ENCODE data around the gene HAAO. TPM values are rescaled to one million over a fixed set of nuclear protein-coding genes. Genes with fewer than 3 reads are reported as not detected.
"Not testable (repeated sequence)": the region's sequence is repeated elsewhere in the genome, so short reads cannot be mapped to it uniquely, and the experiment has no call there.

The HAAO gene
- total RNA-seq, 2 donors from 2014 or later, result 25.3 to 33.7 TPM

DNA sequence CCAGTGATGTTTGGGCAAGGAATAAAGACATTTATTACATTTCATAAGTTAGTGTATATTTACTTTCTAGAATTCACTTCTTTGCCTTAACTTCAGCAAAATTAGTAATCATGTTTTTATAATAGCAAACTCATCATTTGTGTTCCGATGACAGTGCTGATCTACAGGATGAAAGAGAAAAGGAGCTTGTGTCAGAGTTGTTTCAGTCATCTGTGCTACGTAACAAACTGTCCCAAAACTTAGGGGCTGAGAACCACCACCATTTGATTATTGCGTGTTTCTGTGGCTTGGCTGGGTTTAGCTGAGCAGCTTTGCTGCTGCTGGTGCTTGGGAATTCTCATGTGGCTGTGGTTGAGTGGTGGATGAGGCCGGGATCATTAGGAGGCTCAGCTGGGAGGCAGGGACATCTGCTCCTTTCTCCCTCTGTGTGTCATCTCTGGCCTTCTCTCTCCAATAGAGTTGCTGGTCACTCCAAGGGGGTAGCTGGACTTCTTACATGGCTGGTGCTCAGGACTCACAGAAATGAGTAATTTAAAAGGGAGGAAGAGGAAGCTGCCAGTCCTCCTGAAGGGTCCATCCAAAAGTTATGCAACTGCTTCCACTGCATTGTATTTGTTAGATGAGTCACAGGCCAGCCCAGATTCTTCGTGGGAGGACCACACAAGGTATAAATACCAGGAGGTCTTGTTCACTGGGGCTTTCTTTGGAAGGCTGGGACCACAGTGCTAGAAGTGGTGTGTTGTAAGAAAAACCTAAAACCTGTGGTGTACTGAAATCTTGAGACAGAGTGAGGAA lies 43.4 kb upstream of the HAAO start:
- peak; percentile 66 for ATAC-seq (ENCODE audit: insufficient number of reproducible peaks, low FRiP score, low read depth)
- H3K27me3 ChIP-seq (replicated peaks; ENCODE audit: insufficient read depth), result no peaks in the 10 kb centered on the region
- no peaks in the 10 kb centered on the region for H3K36me3 ChIP-seq
- DNase-seq (ENCODE audit: low spot score), result peak; percentile 37
- peak overlapping the region; percentile 30 to 65 for H3K27ac ChIP-seq
- TF ChIP-seq, protein P1, sequence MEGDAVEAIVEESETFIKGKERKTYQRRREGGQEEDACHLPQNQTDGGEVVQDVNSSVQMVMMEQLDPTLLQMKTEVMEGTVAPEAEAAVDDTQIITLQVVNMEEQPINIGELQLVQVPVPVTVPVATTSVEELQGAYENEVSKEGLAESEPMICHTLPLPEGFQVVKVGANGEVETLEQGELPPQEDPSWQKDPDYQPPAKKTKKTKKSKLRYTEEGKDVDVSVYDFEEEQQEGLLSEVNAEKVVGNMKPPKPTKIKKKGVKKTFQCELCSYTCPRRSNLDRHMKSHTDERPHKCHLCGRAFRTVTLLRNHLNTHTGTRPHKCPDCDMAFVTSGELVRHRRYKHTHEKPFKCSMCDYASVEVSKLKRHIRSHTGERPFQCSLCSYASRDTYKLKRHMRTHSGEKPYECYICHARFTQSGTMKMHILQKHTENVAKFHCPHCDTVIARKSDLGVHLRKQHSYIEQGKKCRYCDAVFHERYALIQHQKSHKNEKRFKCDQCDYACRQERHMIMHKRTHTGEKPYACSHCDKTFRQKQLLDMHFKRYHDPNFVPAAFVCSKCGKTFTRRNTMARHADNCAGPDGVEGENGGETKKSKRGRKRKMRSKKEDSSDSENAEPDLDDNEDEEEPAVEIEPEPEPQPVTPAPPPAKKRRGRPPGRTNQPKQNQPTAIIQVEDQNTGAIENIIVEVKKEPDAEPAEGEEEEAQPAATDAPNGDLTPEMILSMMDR (IDR thresholded peaks at IDR 0.05), result no peak
- peaks cover 20 to 25% of the 10 kb centered on the region in 2 donors for H3K4me1 ChIP-seq (ENCODE audit: control insufficient read depth in 1 of 2, low read depth in 2 of 2)
- no peaks in the 10 kb centered on the region for H3K9me3 ChIP-seq
- H3K4me3 ChIP-seq, result no peak overlapping the region

GRCh38 chr2:42834161-42834560 lies 41.8 kb upstream of the HAAO start:
- no peaks in the 10 kb centered on the region for H3K9me3 ChIP-seq

DNA sequence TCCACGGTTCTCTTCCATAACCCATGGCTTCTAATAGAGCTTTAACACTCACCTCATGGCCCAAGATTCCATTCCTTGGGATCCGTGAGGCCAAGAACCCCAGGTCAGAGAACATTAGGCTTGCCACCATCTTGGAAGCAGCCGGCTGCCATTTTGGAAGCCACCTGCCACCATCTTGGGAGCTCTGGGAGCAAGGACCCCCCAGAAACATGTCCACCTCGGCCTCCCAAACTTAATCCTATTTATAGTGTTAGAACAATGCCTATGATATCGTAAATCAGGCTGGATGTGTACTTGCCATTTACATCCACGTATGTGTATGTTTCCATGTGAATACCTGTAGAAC lies 39.9 kb upstream of the HAAO start:
- Histone ChIP-seq H3K9me3 (no peaks in the 10 kb centered on the region), H3K36me3 (no peaks in the 10 kb centered on the region), H3K27ac (no peak overlapping the region), H3K4me1 (ENCODE audit: control insufficient read depth in 1 of 2, low read depth in 2 of 2) (peaks cover 16 to 42% of the 10 kb centered on the region in 2 donors), H3K4me3 (no peak overlapping the region), H3K27me3 (replicated peaks; ENCODE audit: insufficient read depth) (no peaks in the 10 kb centered on the region)
- TF ChIP-seq, protein P1 (IDR thresholded peaks at IDR 0.05), result no peak
- DNase-seq (ENCODE audit: low spot score) (no peak), ATAC-seq (ENCODE audit: insufficient number of reproducible peaks, low FRiP score, low read depth) (no peak)

More at GRCh38 chr2:42834161-42834560, 41.8 kb upstream of the HAAO start:
- Histone ChIP-seq H3K4me3 (no peak overlapping the region), H3K36me3 (no peaks in the 10 kb centered on the region), H3K27ac (no peak overlapping the region), H3K27me3 (replicated peaks; ENCODE audit: insufficient read depth) (no peaks in the 10 kb centered on the region), H3K4me1 (ENCODE audit: control insufficient read depth in 1 of 2, low read depth in 2 of 2) (peaks cover 14 to 24% of the 10 kb centered on the region in 2 donors)
- ATAC-seq (ENCODE audit: insufficient number of reproducible peaks, low FRiP score, low read depth) (no peak), DNase-seq (ENCODE audit: low spot score) (no peak)
- TF ChIP-seq, protein P1 (IDR thresholded peaks at IDR 0.05), result no peak

GRCh38 chr2:42831575-42832288 lies 39.3 kb upstream of the HAAO start:
- peaks cover 14 to 42% of the 10 kb centered on the region in 2 donors for H3K4me1 ChIP-seq (ENCODE audit: control insufficient read depth in 1 of 2, low read depth in 2 of 2)
- not testable (repeated sequence) for H3K27me3 ChIP-seq (replicated peaks; ENCODE audit: insufficient read depth); DNase-seq (ENCODE audit: low spot score); H3K27ac ChIP-seq; H3K4me3 ChIP-seq; H3K36me3 ChIP-seq; ATAC-seq (ENCODE audit: insufficient number of reproducible peaks, low FRiP score, low read depth); H3K9me3 ChIP-seq

DNA sequence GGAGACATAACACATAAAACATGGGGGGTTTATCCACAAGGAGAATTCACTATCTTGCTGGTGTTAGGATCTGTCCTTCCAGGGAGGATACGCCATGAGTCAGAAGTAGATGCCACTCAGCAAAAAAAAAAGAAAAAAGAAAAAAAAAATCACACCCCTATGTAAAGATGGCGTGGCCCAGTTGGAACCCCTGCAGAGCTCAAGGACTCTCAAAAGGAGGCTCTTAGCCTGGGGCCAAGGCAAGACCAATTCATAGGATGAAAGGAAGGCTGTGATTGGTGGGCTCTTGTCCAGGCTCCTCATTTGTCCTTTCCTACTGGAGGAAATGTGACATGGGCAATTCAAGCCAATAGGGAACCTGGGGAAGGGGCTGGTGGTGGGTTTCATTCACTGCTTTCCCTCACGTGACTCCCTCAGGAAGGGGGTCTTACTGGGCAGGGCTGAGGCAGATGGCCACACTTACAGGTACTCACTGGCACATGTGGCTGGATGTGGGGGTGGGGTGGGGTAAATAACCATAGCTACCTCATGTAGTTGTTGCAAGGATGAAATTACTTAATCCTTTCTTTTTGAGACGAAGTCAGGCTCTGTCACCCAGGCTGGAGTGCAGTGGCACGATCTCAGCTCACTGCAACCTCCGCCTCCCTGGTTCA lies 38.7 kb upstream of the HAAO start:
- no peak overlapping the region for H3K27ac ChIP-seq
- no peak for DNase-seq (ENCODE audit: low spot score)
- H3K4me3 ChIP-seq, result no peak overlapping the region
- no peaks in the 10 kb centered on the region for H3K27me3 ChIP-seq (replicated peaks; ENCODE audit: insufficient read depth)
- H3K36me3 ChIP-seq, result no peaks in the 10 kb centered on the region
- TF ChIP-seq, protein P1 (IDR thresholded peaks at IDR 0.05), result no peak
- peaks cover 7 to 35% of the 10 kb centered on the region in 2 donors for H3K4me1 ChIP-seq (ENCODE audit: control insufficient read depth in 1 of 2, low read depth in 2 of 2)
- H3K9me3 ChIP-seq, result no peaks in the 10 kb centered on the region
- no peak for ATAC-seq (ENCODE audit: insufficient number of reproducible peaks, low FRiP score, low read depth)
